RWPE2 (cell line): ENCODE measurements around the gene DLL1.

Experiments used
- ATAC-seq: fragments of 200-7000 bp; cut with Tn5 transposase; 3 replicates; pipeline ENCODE4 v1.9.1; 2021; ENCODE audit warnings: low read depth
- DNase-seq: peaks from one replicate; pipeline ENCODE4 v3.0.0-alpha.2; 2020; ENCODE audit warnings: low spot score
- H3K27ac ChIP-seq: fragments of 450-650 bp; 2 replicates; pipeline ENCODE4 v1.5.1; 2017; ENCODE audit warnings: mild to moderate bottlenecking; ENCODE audit not compliant: poor library complexity, severe bottlenecking
- H3K27me3 ChIP-seq: fragments of 250-450 bp; sonication (Bioruptor Pico); 2 replicates; pipeline ENCODE4 v1.5.1; 2021; ENCODE audit warnings: mild to moderate bottlenecking, moderate library complexity; ENCODE audit not compliant: insufficient read depth, poor library complexity, severe bottlenecking
- H3K36me3 ChIP-seq: fragments of 250-450 bp; sonication (Bioruptor Pico); 2 replicates; pipeline ENCODE4 v1.5.1; 2020; ENCODE audit warnings: low read depth, mild to moderate bottlenecking, moderate library complexity
- H3K4me1 ChIP-seq: fragments of 250-450 bp; sonication (Bioruptor Pico); 2 replicates; pipeline ENCODE4 v1.5.1; 2021; ENCODE audit warnings: mild to moderate bottlenecking, moderate library complexity; ENCODE audit not compliant: insufficient read depth, poor library complexity, severe bottlenecking
- H3K4me3 ChIP-seq: fragments of 250-450 bp; sonication (Bioruptor Pico); 2 replicates; pipeline ENCODE4 v1.5.1; 2021; ENCODE audit warnings: mild to moderate bottlenecking, moderate library complexity; ENCODE audit not compliant: severe bottlenecking
- H3K9me3 ChIP-seq: fragments of 250-450 bp; sonication (Bioruptor Pico); 2 replicates; pipeline ENCODE4 v1.5.1; 2021; ENCODE audit warnings: mild to moderate bottlenecking, moderate library complexity; ENCODE audit not compliant: severe bottlenecking
- TF ChIP-seq, protein P1 (sequence below): fragments of 450-650 bp; IDR thresholded peaks from one replicate; pipeline ENCODE4 v1.5.1; 2017; ENCODE audit warnings: mild to moderate bottlenecking, moderate library complexity; ENCODE audit not compliant: poor library complexity, severe bottlenecking

Gene DLL1

DNA sequence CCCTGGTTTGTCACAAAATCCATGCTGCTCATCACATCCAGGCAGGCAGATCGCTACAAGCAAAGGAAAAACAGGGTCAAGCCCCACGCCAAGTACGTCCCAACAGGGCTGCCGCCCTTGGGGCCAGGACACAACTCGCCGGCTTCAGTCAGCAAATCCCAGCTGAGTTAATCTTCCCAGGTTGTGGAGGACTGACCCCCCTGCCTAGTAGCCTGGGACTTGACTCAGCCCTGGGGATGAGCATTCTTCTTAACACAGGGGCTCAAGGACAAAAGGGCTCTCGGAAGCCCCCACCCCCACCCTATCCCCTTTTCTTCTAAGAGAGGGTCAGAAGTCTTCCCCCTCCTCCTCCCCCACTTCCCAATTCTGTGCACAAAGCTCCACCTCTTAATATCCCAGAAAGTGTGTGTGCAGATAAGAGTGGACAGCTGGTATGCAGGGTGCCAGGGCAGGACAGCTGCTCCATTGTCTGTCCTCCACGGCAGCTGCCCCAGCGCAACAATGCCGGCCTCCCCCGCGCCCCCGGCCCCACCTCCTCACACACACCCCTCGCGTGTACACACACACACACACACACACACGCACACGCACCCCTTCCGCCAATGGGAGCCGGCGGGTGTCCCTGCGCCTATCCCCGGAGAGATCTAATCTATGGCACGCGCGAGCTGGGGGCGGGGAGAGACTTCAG is 4.5 kb downstream of the DLL1 start:
- TF ChIP-seq, protein P1, sequence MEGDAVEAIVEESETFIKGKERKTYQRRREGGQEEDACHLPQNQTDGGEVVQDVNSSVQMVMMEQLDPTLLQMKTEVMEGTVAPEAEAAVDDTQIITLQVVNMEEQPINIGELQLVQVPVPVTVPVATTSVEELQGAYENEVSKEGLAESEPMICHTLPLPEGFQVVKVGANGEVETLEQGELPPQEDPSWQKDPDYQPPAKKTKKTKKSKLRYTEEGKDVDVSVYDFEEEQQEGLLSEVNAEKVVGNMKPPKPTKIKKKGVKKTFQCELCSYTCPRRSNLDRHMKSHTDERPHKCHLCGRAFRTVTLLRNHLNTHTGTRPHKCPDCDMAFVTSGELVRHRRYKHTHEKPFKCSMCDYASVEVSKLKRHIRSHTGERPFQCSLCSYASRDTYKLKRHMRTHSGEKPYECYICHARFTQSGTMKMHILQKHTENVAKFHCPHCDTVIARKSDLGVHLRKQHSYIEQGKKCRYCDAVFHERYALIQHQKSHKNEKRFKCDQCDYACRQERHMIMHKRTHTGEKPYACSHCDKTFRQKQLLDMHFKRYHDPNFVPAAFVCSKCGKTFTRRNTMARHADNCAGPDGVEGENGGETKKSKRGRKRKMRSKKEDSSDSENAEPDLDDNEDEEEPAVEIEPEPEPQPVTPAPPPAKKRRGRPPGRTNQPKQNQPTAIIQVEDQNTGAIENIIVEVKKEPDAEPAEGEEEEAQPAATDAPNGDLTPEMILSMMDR, result no peak
- peaks cover 60% of the 10 kb centered on the region for H3K36me3 ChIP-seq
- peaks cover 4% of the 10 kb centered on the region for H3K4me1 ChIP-seq
- H3K9me3 ChIP-seq, result no peaks in the 10 kb centered on the region
- no peak for DNase-seq
- H3K27me3 ChIP-seq, result no peaks in the 10 kb centered on the region
- H3K4me3 ChIP-seq, result no peak overlapping the region
- ATAC-seq, result no peak
- H3K27ac ChIP-seq, result no peak overlapping the region

DNA sequence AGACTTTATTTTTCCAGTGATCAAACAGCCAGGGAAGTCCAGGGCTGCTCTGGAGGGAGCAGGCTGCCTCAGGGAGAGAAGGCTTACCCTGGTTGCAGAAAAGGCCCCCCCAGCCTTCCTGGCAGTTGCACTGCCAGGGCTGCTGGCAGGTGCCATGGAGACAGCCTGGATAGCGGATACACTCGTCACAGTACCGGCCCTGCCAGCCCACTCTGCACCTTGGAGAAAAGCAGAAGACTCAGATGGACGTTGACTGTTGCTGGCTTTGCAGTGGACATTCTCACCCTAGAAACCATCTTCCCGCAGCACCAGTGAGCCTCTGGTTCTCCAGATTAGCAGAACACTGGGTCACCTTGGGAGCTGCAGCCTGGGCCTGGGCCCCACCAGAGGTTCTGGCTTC is 5.4 kb downstream of the DLL1 start:
- Histone ChIP-seq H3K4me3 (no peak overlapping the region), H3K27ac (no peak overlapping the region), H3K27me3 (no peaks in the 10 kb centered on the region), H3K36me3 (peaks cover 60% of the 10 kb centered on the region), H3K4me1 (peaks cover 4% of the 10 kb centered on the region), H3K9me3 (no peaks in the 10 kb centered on the region)
- ATAC-seq, result no peak
- TF ChIP-seq, protein P1, result no peak
- peak; percentile 40 for DNase-seq

DNA sequence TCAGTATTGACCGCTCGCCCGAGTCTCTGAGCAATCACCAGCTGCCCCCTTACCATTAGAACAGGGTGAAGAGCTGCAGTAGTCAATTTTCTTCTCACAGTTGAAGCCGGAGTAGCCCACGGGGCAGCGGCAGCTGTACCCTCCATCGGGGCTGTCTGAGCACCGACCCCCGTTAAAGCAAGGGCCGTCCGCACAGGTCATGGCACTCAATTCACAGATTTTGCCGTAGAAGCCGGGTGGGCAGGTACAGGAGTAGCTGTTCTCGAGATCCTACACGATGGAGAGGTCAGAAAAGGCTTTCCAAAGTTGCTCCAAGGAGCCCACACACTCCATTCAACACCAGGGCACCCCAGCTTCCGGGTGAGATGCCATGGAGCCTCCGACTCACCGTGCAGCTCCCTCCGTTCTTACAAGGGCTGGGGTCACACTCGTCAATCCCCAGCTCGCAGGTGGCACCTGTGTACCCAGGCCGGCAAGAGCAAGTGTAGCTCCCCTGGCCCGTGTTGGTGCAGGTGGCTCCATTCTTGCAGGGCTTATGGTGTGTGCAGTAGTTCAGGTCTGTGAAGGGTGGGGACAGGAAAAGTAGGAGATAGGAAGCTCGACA is 5.9 kb downstream of the DLL1 start:
- H3K9me3 ChIP-seq, result no peaks in the 10 kb centered on the region
- no peak overlapping the region for H3K4me3 ChIP-seq
- no peaks in the 10 kb centered on the region for H3K27me3 ChIP-seq
- H3K27ac ChIP-seq, result no peak overlapping the region
- peaks cover 60% of the 10 kb centered on the region for H3K36me3 ChIP-seq
- peaks cover 4% of the 10 kb centered on the region for H3K4me1 ChIP-seq
- ATAC-seq, result no peak
- TF ChIP-seq, protein P1, result no peak
- DNase-seq, result peak; percentile 37

DNA sequence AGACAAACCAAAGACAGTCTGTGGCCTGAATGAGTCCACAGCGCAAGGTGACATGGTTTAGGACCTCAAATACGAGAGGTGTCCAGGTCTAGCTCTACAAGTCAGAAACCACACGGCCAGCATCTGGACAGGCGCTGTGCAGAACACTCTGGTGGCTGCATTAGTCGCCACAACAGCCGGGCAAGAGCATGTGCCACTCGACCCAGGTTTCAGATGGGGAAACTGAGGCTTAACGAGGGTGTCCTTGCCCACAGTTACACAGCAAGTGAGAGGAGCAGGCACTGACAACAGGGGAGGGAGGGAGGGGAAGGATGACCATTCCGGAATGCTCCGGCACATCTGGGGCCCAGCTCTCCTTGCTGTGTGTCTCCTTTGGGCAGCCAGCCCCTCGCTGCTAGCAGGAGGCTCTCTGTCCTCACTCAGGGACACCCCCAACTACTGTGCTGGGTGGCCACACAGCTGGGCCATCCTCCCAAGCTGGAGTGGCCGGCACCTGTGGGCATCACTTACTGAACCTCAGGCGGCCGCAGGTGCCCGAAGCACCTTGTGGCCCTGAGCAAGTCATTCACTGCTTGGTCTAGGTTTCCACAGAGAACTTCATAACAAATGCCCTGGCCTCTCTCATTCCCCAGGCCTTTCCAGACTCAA is 6.6 kb downstream of the DLL1 start:
- peaks cover 60% of the 10 kb centered on the region for H3K36me3 ChIP-seq
- no peaks in the 10 kb centered on the region for H3K27me3 ChIP-seq

More for the DNA sequence above, 6.6 kb downstream of the DLL1 start:
- DNase-seq (peak; percentile 23), ATAC-seq (no peak)
- H3K9me3 ChIP-seq, result no peaks in the 10 kb centered on the region
- peaks cover 4% of the 10 kb centered on the region for H3K4me1 ChIP-seq
- H3K27ac ChIP-seq, result no peak overlapping the region
- no peak overlapping the region for H3K4me3 ChIP-seq
- TF ChIP-seq, protein P1, result no peak
